HG02943 (cell line): Measurements from ENCODE around the gene ACR.

Experiments used
- ATAC-seq: cut with Tn5 transposase; IDR thresholded peaks from one replicate; pipeline ENCODE4 v1.9.1; 2021; ENCODE audit warnings: mild to moderate bottlenecking, low read depth, moderate library complexity; ENCODE audit not compliant: unreplicated experiment

ACR gene

GRCh38 chr22:50716290-50717024, 21.5 kb upstream of the ACR start:
- no peak for ATAC-seq

GRCh38 chr22:50717709-50718351, 20.2 kb upstream of the ACR start:
- ATAC-seq: no peak

- ATAC-seq: no peak
Measured at GRCh38 chr22:50718352-50718709, 19.7 kb upstream of the ACR start.

GRCh38 chr22:50719814-50720300, 18.1 kb upstream of the ACR start:
- no peak for ATAC-seq

GRCh38 chr22:50720301-50721256, 17.4 kb upstream of the ACR start:
- ATAC-seq: no peak

- no peak for ATAC-seq
Measured at GRCh38 chr22:50721257-50721844, 16.7 kb upstream of the ACR start.

- no peak for ATAC-seq
Measured at GRCh38 chr22:50722048-50722701, 15.8 kb upstream of the ACR start.

GRCh38 chr22:50722716-50723428, 15.1 kb upstream of the ACR start:
- no peak for ATAC-seq

- ATAC-seq: no peak
Measured at GRCh38 chr22:50723991-50724390, 14.0 kb upstream of the ACR start.

GRCh38 chr22:50724616-50725015, 13.4 kb upstream of the ACR start:
- ATAC-seq: no peak

- no peak for ATAC-seq
Measured at GRCh38 chr22:50725597-50725996, 12.4 kb upstream of the ACR start.

GRCh38 chr22:50726643-50727340, 11.2 kb upstream of the ACR start:
- no peak for ATAC-seq

- no peak for ATAC-seq
Measured at GRCh38 chr22:50727678-50728522, 10.1 kb upstream of the ACR start.

- ATAC-seq: no peak
Measured at GRCh38 chr22:50728523-50728931, 9.5 kb upstream of the ACR start.

- ATAC-seq: no peak
Measured at GRCh38 chr22:50729391-50730012, 8.5 kb upstream of the ACR start.

GRCh38 chr22:50730013-50730891, 7.8 kb upstream of the ACR start:
- no peak for ATAC-seq
